NT2/D1 (cell line): ENCODE results near the gene PKNOX2.

Experiments
- DNase-seq: peaks from one replicate; pipeline ENCODE4 v3.0.0-alpha.2; 2011; ENCODE audit warnings: low read depth, low spot score
- H3K27me3 ChIP-seq: 2 replicates; pipeline ENCODE4 v1.6.0; 2011; ENCODE audit warnings: mild to moderate bottlenecking; ENCODE audit not compliant: insufficient read length, insufficient read depth
- H3K36me3 ChIP-seq: 2 replicates; pipeline ENCODE4 v1.6.1; 2011; ENCODE audit warnings: mild to moderate bottlenecking, low read length, mixed read lengths; ENCODE audit not compliant: insufficient read depth, insufficient read length
- H3K4me1 ChIP-seq: 2 replicates; pipeline ENCODE4 v1.5.1; 2011; ENCODE audit not compliant: insufficient read depth, insufficient read length
- H3K4me3 ChIP-seq: 2 replicates; pipeline ENCODE4 v1.5.1; 2011; ENCODE audit warnings: low read depth; ENCODE audit not compliant: insufficient read length
- H3K9ac ChIP-seq: 2 replicates; pipeline ENCODE4 v1.6.0; 2011; ENCODE audit warnings: low read depth; ENCODE audit not compliant: insufficient read length
- H3K9me3 ChIP-seq: 2 replicates; pipeline ENCODE4 v1.5.1; 2011; ENCODE audit warnings: mild to moderate bottlenecking, low read length; ENCODE audit not compliant: insufficient read depth
- SUZ12 ChIP-seq: IDR thresholded peaks from 2 replicates; pipeline ENCODE4 v1.6.1; 2011; ENCODE audit not compliant: insufficient read length, insufficient read depth; ENCODE audit errors: extremely low read depth
- YY1 ChIP-seq: IDR thresholded peaks from 2 replicates; pipeline ENCODE4 v1.6.1; 2011; ENCODE audit not compliant: insufficient read length, insufficient read depth
- ZNF274 ChIP-seq: IDR thresholded peaks from 2 replicates; pipeline ENCODE4 v1.6.1; 2011; ENCODE audit warnings: mild to moderate bottlenecking, low read depth, low read length

Gene PKNOX2

DNA sequence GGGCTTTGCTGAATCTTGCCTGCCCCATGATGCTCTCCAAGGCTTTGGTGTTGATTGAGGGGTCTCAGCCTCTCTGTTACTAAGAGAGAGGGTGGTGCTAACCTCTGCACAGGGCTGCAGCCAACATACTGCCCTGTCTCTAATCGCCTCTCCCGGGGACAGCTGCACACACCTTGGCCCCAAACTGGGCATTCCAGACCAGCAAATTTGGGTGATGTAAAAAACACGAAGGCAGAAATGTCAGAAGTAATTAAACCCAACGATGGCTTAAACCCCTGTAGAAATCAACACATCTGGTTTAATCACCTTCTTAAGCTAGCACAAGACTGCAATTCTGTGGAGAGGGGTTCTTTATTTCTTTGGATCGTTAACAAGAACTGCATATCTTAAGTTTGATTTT is 215.0 kb downstream of the PKNOX2 start:
- Histone ChIP-seq H3K36me3 (no peaks in the 10 kb centered on the region), H3K9me3 (no peaks in the 10 kb centered on the region), H3K4me3 (no peak overlapping the region), H3K27me3 (no peaks in the 10 kb centered on the region), H3K9ac (no peak overlapping the region), H3K4me1 (peaks cover 18% of the 10 kb centered on the region)
- no peak for TF ChIP-seq SUZ12
- TF ChIP-seq ZNF274, result no peak
- TF ChIP-seq YY1, result no peak
- no peak for DNase-seq

DNA sequence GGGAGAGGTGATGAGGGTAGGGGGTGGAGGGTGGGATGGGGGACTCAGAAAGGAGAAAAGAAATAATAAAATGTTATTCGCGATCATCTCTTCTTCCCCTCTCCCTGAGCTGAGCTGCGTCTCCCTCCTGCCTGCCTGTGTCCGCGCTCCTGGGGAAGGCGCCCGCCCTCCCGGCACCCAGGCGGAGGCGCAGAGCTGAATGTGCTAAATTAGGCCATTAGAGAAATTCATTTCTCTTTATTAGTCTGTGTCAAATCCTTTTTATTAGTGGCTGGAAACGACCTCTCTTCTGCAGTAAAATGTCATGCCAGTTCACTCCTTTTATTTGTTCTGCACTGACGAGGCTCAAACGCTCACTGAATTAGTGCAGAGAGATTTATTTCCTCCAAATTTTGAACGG is 215.4 kb downstream of the PKNOX2 start:
- TF ChIP-seq ZNF274, result no peak
- DNase-seq, result no peak
- no peak overlapping the region for H3K9ac ChIP-seq
- H3K4me3 ChIP-seq, result no peak overlapping the region
- no peaks in the 10 kb centered on the region for H3K27me3 ChIP-seq
- H3K4me1 ChIP-seq, result peaks cover 18% of the 10 kb centered on the region
- H3K36me3 ChIP-seq, result no peaks in the 10 kb centered on the region
- no peaks in the 10 kb centered on the region for H3K9me3 ChIP-seq

DNA sequence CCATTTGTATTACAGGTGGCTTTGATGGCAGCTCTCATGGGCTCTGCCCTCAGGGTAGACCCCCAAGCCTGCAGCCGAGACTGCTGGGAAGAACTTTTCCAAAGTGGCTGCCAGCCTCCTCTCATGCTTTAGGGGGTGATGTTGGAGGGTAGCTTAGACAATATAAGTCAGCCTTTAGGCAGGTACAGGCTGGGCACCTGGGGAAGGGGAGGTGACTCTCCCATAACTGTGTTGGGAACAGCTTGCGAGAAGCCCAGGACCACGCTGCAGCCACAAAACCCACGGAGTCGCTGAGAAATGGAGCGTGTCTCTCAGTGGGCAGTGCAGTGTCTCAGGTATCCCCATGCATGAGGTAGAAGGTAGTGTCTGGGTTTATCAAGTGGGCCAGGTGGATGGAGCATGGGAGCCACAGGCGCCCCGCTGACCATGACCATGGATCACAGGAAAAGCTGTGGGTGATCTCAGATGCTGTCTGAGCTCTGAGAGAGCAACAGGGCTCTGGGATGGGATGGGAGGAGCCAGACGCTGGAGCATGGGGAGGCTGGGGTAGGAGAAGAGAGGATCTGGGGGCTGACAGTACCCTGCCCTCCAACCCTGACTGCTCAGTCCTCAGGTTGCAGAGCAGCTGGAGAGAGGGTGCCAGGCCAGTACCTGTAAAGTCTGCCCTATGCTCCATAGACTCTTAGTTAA is 216.3 kb downstream of the PKNOX2 start:
- Histone ChIP-seq H3K27me3 (no peaks in the 10 kb centered on the region), H3K4me3 (no peak overlapping the region), H3K4me1 (peaks cover 18% of the 10 kb centered on the region), H3K9me3 (no peaks in the 10 kb centered on the region), H3K36me3 (no peaks in the 10 kb centered on the region), H3K9ac (no peak overlapping the region)
- DNase-seq, result no peak
- TF ChIP-seq YY1, result no peak
- no peak for TF ChIP-seq ZNF274
- no peak for TF ChIP-seq SUZ12

DNA sequence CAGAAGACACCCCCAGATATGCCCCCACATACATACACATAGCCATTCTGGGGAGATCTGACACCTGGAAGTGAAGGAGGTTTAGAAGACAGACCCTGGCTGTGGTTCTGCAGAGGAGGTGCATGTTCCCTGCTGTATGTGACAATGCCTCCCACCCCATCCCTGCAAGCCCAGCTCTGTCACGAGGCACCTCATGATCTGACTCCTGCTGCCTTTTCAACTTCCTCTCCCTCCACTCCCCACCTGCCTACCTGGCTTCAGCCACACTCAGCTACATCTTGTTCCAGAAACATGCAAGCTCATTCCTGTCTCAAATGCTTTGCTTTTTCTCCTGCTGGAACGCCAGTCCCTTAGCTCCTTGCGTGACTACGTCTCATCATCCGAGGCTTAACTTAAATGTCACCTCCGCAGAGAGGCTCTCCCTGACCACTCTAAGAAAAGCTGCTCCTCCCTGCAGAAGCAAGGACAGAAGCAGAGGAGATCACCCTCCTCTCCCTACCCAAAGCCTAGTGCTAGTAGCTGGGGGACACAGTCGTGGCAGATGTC is 217.0 kb downstream of the PKNOX2 start:
- TF ChIP-seq ZNF274 (no peak), SUZ12 (no peak), YY1 (no peak)
- H3K4me1 ChIP-seq, result peaks cover 18% of the 10 kb centered on the region

DNA sequence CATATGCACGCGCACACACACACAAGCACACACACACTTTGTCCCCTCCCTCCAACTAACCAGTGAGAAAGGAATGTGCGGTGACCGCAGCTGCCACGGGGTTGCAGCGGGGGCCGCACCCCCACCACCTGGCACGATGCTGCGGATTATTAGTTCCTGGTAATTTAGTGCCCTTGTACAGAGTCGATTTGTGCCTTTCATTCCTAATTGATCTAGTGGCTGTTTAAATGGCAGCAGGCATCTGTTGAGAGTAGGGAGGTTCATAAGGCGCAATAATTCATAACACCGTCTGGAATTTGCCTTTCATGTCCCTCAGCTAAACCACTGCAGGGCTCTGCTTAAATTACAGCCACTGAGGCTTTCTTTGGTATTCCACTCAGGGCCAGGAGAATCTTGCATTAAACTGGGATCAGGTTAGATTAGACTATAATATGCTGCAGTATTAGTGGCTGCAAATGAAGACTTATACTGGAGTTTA is 217.8 kb downstream of the PKNOX2 start:
- Histone ChIP-seq H3K27me3 (no peaks in the 10 kb centered on the region), H3K4me3 (no peak overlapping the region), H3K4me1 (peaks cover 18% of the 10 kb centered on the region), H3K36me3 (no peaks in the 10 kb centered on the region), H3K9ac (no peak overlapping the region), H3K9me3 (no peaks in the 10 kb centered on the region)
- no peak for TF ChIP-seq ZNF274
- no peak for TF ChIP-seq SUZ12
- TF ChIP-seq YY1, result no peak
- DNase-seq, result no peak

More for the DNA sequence above, 217.0 kb downstream of the PKNOX2 start:
- no peak overlapping the region for H3K9ac ChIP-seq
- no peaks in the 10 kb centered on the region for H3K27me3 ChIP-seq
- H3K4me3 ChIP-seq, result no peak overlapping the region
- no peaks in the 10 kb centered on the region for H3K36me3 ChIP-seq
- no peak for DNase-seq
- no peaks in the 10 kb centered on the region for H3K9me3 ChIP-seq

DNA sequence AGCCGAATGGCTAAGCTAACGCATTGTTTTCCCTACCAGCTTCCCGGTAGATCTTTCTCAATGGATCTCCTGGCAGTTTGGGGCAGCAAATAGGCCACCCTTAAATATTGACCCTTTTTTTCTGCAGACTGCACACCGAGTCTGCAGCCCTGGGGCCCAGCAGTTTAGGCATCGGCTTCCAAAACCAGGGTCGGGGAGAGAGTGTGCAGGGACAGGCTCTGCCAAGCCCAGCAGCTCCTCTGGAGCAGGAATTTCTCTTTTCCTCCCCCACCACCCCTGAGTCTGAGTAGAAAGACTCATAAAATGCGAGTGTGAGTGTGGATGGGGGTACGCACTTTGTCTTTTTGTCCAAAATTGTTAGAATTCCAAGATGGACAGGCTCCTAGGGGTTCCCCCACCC is 218.3 kb downstream of the PKNOX2 start:
- Histone ChIP-seq H3K9ac (no peak overlapping the region), H3K9me3 (no peaks in the 10 kb centered on the region), H3K4me1 (peaks cover 18% of the 10 kb centered on the region), H3K4me3 (no peak overlapping the region), H3K27me3 (no peaks in the 10 kb centered on the region), H3K36me3 (peaks cover 2% of the 10 kb centered on the region)
- no peak for DNase-seq
- no peak for TF ChIP-seq ZNF274

DNA sequence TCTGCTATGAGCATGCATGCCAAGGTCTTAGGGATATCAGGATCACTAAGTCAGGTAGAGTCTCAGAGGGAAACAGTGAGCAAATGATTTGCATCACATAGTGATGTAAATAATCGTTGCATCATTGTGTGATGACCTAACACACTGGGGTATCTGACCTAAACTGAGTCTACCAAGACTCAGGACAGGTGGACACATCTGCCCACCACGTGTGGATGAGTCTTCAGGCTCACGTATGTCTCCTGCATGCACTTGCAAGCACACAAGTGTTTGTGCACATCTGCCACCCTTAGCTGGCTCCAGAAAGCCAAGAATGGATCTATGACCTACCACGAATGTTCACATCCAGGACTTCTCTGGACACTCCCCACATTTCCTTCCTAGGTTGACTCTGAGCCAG is 220.3 kb downstream of the PKNOX2 start:
- Histone ChIP-seq H3K9ac (no peak overlapping the region), H3K36me3 (peaks cover 2% of the 10 kb centered on the region), H3K4me1 (peaks cover 12% of the 10 kb centered on the region), H3K27me3 (no peaks in the 10 kb centered on the region), H3K9me3 (no peaks in the 10 kb centered on the region), H3K4me3 (no peak overlapping the region)
- no peak for DNase-seq
- TF ChIP-seq YY1 (no peak), SUZ12 (no peak), ZNF274 (no peak)

DNA sequence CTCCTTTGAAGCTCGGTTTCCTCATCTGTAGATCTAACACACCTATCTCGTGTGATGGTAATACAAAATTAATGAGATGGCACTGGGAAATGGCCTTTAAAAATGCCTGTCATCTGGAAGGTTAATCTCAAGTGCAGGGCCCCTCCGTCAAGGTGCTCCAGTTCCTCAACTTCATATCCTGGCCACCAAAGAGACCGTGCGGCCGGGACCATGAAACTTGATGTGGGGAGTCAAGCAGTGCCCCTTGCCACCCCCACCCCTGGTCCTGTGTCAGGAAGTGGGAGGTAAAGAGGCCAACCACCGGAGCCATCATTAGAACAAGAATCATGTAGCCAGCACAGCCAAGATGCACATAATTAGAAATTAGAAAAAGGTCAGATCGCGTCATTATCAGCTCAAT is 223.3 kb downstream of the PKNOX2 start:
- no peak for DNase-seq
- no peak overlapping the region for H3K4me3 ChIP-seq
- no peak overlapping the region for H3K9ac ChIP-seq
- H3K9me3 ChIP-seq, result no peaks in the 10 kb centered on the region
- H3K27me3 ChIP-seq, result no peaks in the 10 kb centered on the region
- H3K4me1 ChIP-seq, result no peaks in the 10 kb centered on the region
- peaks cover 2% of the 10 kb centered on the region for H3K36me3 ChIP-seq
- TF ChIP-seq ZNF274 (no peak), YY1 (no peak), SUZ12 (no peak)
